ENCODE data around the gene MREG.
"Not testable (repeated sequence)": the region's sequence is repeated elsewhere in the genome, so short reads cannot be mapped to it uniquely, and the experiment has no call there.

Gene MREG

GRCh38 chr2:215981115-215981514 is 32.2 kb downstream of the MREG start:
- H3K4me3 ChIP-seq (ENCODE audit: low read length) = no peak overlapping the region
- no peak for DNase-seq (ENCODE audit: low read depth)
- no peak for TF ChIP-seq CTCF (conservative IDR thresholded peaks at IDR 0.05; ENCODE audit: low read length)

DNA sequence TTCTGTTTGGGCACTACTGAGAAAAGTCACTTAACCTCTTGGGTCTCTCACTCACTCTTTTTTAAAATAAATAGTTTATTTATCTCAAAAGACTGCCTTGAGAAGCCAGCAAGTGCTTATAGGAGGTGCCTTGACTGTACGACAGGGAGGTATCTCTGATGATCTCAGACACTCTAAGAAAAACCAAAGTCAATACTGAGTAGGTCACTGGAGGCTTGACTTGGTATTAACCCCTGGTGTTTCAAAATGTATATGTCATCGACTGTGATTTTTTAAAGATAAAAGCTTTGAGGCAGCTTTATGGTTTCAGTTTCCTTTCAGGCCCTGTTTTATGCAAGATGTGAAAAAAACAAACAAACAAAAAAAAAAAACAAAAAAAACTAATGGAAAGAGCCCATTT is 33.7 kb downstream of the MREG start:
- no peak for TF ChIP-seq CTCF (conservative IDR thresholded peaks at IDR 0.05; ENCODE audit: low read length)
- H3K4me3 ChIP-seq (ENCODE audit: low read length) = no peak overlapping the region
- no peak for DNase-seq (ENCODE audit: low read depth)

GRCh38 chr2:215974700-215975429 is 38.5 kb downstream of the MREG start:
- DNase-seq (ENCODE audit: low read depth) = no peak
- no peak for TF ChIP-seq CTCF (conservative IDR thresholded peaks at IDR 0.05; ENCODE audit: low read length)
- H3K4me3 ChIP-seq (ENCODE audit: low read length) = no peak overlapping the region

- H3K4me3 ChIP-seq (ENCODE audit: low read length) = no peak overlapping the region
- peak; percentile 69 for DNase-seq (ENCODE audit: low read depth)
- TF ChIP-seq CTCF (conservative IDR thresholded peaks at IDR 0.05; ENCODE audit: low read length) = no peak
Observed at GRCh38 chr2:215973954-215974699, 39.2 kb downstream of the MREG start.

DNA sequence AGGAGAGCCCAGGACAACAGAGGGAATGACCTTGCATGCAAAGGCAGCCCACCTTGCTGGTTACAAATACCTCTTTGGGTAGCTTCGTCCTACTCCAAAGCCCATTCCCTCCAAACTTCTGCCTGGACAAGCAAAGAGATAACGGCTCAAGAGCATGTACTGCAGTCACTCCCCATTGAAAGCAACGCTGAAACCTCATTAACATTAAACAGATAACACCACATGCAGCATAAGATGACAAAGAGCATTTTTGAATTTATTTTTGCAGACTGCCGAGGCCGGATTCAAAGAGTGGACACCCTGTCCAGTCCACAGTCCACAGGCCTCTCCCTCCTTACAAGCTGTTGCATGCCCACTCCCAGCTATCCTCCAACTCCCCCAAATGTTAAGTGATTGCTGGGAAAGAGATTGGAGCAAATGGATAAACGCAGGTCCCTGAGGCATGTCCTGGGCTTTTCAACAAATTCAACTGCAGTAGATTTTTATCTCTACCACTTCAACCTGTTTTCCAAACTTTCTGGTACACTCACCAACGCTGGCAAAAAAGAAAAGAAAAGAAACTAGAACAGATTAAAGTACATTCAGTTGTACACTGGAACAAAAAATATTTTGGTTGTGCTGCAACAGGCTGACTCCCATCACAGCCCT is 40.1 kb downstream of the MREG start:
- no peak for DNase-seq (ENCODE audit: low read depth)
- no peak overlapping the region for H3K4me3 ChIP-seq (ENCODE audit: low read length)
- no peak for TF ChIP-seq CTCF (conservative IDR thresholded peaks at IDR 0.05; ENCODE audit: low read length)

DNA sequence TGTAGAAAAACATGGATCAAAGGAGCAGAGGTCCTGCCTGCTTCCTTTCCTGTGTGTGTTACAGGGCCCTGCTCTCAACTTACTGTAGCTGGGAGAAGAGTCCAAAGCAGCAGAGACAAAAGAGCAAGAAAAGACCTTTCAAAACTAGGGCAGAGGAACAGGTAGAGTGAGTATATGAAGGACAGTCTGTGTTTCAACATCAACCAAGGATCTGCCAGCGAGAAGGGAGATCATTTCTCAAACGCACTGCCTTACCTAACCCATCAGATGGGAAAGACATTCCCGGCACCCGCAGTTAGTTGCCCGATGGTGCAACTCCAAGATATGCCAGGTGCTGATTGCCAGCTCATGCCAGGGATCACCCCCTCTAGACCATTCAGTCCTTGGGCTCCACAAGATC is 41.7 kb downstream of the MREG start:
- no peak for TF ChIP-seq CTCF (conservative IDR thresholded peaks at IDR 0.05; ENCODE audit: low read length)
- no peak for DNase-seq (ENCODE audit: low read depth)
- H3K4me3 ChIP-seq (ENCODE audit: low read length) = no peak overlapping the region

GRCh38 chr2:215970894-215971293 is 42.5 kb downstream of the MREG start:
- DNase-seq (ENCODE audit: low read depth); H3K4me3 ChIP-seq (ENCODE audit: low read length): not testable (repeated sequence)

Data from AG10803 (cell line).